ENCODE measurements around the gene NELL1. TPM values are rescaled to one million over a fixed set of nuclear protein-coding genes. Genes with fewer than 3 reads are reported as not detected.
A peak's percentile ranks its signal among the peaks of the same experiment; 100 is the strongest.

The NELL1 gene
- total RNA-seq, 1 donor from 2014 or later, result 0.29 TPM

DNA sequence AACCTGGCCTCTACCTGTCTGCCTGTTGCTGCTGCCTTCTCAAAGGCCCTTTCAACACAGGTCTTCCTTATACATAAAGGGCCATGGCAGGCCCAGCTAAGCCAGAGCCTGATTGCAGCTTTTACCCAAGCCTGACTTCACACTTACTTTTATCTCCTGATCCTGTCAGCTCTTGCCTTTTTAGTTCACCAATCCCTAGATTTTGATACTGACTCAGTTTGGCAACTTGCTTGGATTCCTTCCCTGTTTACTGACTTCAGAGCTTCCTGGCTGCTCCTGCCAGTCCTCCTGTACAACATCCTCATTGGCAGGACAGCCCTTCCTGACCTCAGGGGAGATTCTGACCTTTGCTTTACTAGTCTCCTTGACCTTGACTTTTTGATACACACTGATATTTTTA, 195.2 kb downstream of the NELL1 start:
- Mint-ChIP-seq H3K36me3 (ENCODE audit: unreplicated experiment) (no peaks in the 10 kb centered on the region), H3K9me3 (ENCODE audit: unreplicated experiment) (no peaks in the 10 kb centered on the region), H3K27ac (ENCODE audit: unreplicated experiment) (no peak overlapping the region), H3K27me3 (ENCODE audit: unreplicated experiment) (no peaks in the 10 kb centered on the region), H3K4me3 (ENCODE audit: unreplicated experiment) (no peak overlapping the region), H3K4me1 (ENCODE audit: low read depth, unreplicated experiment) (no peaks in the 10 kb centered on the region)
- no peak for DNase-seq
- TF ChIP-seq, protein P1, sequence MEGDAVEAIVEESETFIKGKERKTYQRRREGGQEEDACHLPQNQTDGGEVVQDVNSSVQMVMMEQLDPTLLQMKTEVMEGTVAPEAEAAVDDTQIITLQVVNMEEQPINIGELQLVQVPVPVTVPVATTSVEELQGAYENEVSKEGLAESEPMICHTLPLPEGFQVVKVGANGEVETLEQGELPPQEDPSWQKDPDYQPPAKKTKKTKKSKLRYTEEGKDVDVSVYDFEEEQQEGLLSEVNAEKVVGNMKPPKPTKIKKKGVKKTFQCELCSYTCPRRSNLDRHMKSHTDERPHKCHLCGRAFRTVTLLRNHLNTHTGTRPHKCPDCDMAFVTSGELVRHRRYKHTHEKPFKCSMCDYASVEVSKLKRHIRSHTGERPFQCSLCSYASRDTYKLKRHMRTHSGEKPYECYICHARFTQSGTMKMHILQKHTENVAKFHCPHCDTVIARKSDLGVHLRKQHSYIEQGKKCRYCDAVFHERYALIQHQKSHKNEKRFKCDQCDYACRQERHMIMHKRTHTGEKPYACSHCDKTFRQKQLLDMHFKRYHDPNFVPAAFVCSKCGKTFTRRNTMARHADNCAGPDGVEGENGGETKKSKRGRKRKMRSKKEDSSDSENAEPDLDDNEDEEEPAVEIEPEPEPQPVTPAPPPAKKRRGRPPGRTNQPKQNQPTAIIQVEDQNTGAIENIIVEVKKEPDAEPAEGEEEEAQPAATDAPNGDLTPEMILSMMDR (IDR thresholded peaks at IDR 0.05; ENCODE audit: partially characterized antibody, unreplicated experiment), result no peak

DNA sequence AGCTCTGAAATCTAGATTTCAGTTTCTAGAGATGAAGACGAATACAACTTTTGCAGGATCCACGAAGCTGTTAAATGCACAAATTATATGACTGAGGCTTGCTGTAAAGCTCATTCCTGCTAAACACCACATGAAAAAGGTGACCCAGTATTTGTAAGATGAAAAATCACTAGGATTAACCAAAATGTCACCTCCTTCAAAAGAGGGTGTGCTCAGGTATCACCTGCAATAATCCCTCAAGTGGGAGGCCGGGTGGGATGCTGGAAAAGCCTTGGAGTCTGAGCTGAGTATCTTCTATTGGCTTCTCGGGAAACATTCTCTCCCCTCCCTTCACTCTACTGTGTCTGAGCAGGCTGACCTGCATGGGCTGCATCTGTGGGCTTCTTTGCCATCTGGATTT, 195.8 kb downstream of the NELL1 start:
- Mint-ChIP-seq H3K27ac (ENCODE audit: unreplicated experiment) (no peak overlapping the region), H3K9me3 (ENCODE audit: unreplicated experiment) (no peaks in the 10 kb centered on the region), H3K4me1 (ENCODE audit: low read depth, unreplicated experiment) (no peaks in the 10 kb centered on the region), H3K27me3 (ENCODE audit: unreplicated experiment) (no peaks in the 10 kb centered on the region), H3K4me3 (ENCODE audit: unreplicated experiment) (no peak overlapping the region), H3K36me3 (ENCODE audit: unreplicated experiment) (no peaks in the 10 kb centered on the region)
- TF ChIP-seq, protein P1 (IDR thresholded peaks at IDR 0.05; ENCODE audit: partially characterized antibody, unreplicated experiment), result no peak
- DNase-seq, result no peak

DNA sequence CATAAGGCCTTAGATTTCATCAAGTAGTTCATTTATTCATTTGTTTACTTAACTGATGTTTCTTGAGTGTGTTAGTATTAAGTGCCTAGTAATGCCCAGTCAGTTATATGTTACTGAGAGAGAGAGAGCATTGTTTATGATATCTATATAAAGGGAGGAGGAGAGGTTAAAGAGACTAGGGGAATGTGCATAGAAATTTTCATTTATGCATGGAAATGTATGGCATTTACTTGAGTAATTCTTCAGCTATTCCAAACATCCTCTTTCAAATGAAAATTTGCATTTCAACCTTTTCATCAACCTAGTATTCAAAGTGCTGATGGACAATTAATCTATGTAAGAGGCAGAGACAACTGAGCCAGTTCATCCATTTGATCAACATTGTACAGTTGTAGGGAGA, 199.7 kb downstream of the NELL1 start:
- H3K27me3 Mint-ChIP-seq (ENCODE audit: unreplicated experiment), result no peaks in the 10 kb centered on the region
- no peaks in the 10 kb centered on the region for H3K36me3 Mint-ChIP-seq (ENCODE audit: unreplicated experiment)
- TF ChIP-seq, protein P1 (IDR thresholded peaks at IDR 0.05; ENCODE audit: partially characterized antibody, unreplicated experiment), result no peak
- no peak overlapping the region for H3K27ac Mint-ChIP-seq (ENCODE audit: unreplicated experiment)
- no peak overlapping the region for H3K4me3 Mint-ChIP-seq (ENCODE audit: unreplicated experiment)
- no peaks in the 10 kb centered on the region for H3K4me1 Mint-ChIP-seq (ENCODE audit: low read depth, unreplicated experiment)
- H3K9me3 Mint-ChIP-seq (ENCODE audit: unreplicated experiment), result no peaks in the 10 kb centered on the region
- DNase-seq, result no peak

DNA sequence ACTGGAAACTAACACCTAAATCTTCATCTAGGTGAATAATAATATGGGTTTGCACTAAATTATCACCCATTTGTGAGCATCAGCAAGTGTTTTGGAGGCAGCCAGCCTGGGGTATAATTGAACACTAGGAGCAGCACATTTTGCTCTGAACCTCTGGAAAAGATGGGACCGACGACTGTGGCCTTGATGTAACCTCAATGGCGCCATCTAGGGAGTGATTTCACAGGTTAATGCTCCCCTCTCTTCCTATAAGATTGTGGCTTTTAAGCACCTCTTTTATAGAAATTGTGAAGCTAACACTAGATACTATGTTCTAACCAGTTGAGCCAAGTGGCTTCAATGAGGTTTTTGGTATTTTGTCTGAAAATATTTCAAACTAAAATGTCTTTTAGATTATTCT, 203.7 kb downstream of the NELL1 start:
- H3K27ac Mint-ChIP-seq (ENCODE audit: unreplicated experiment), result no peak overlapping the region
- TF ChIP-seq, protein P1 (IDR thresholded peaks at IDR 0.05; ENCODE audit: partially characterized antibody, unreplicated experiment), result peak; percentile 46
- no peak overlapping the region for H3K4me3 Mint-ChIP-seq (ENCODE audit: unreplicated experiment)
- H3K36me3 Mint-ChIP-seq (ENCODE audit: unreplicated experiment), result no peaks in the 10 kb centered on the region
- peaks cover 2% of the 10 kb centered on the region for H3K27me3 Mint-ChIP-seq (ENCODE audit: unreplicated experiment)
- no peaks in the 10 kb centered on the region for H3K9me3 Mint-ChIP-seq (ENCODE audit: unreplicated experiment)
- H3K4me1 Mint-ChIP-seq (ENCODE audit: low read depth, unreplicated experiment), result no peaks in the 10 kb centered on the region
- DNase-seq, result no peak

DNA sequence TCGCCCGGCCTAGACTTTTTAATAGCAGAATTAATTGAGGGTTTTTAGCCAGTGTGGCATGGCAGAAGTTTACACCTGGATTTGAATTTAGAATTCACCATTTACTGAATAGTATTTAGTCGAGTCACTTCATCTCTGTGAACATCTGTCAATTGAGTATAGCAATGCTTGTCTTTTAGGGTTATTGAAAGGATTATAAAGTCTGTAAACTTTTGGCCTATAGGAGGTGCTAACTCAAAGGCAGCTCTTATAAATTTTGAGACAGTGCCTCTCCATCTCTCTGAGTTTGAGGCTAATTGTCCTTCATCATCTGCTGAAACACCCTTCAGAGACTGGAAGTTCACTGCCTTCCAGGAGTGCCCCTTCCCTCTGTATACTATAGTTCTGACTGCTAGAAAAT, 205.0 kb downstream of the NELL1 start:
- H3K9me3 Mint-ChIP-seq (ENCODE audit: unreplicated experiment), result no peaks in the 10 kb centered on the region
- no peak overlapping the region for H3K4me3 Mint-ChIP-seq (ENCODE audit: unreplicated experiment)
- H3K27ac Mint-ChIP-seq (ENCODE audit: unreplicated experiment), result no peak overlapping the region
- H3K4me1 Mint-ChIP-seq (ENCODE audit: low read depth, unreplicated experiment), result no peaks in the 10 kb centered on the region
- H3K36me3 Mint-ChIP-seq (ENCODE audit: unreplicated experiment), result no peaks in the 10 kb centered on the region
- DNase-seq, result no peak
- H3K27me3 Mint-ChIP-seq (ENCODE audit: unreplicated experiment), result peaks cover 2% of the 10 kb centered on the region
- TF ChIP-seq, protein P1 (IDR thresholded peaks at IDR 0.05; ENCODE audit: partially characterized antibody, unreplicated experiment), result no peak
